HuH-7 (cell line): ENCODE results near the gene SCARF2.

ENCODE experiments used
- DNase-seq: peaks from one replicate; pipeline ENCODE4 v3.0.0; 2011; ENCODE audit warnings: low spot score

Gene SCARF2

DNA sequence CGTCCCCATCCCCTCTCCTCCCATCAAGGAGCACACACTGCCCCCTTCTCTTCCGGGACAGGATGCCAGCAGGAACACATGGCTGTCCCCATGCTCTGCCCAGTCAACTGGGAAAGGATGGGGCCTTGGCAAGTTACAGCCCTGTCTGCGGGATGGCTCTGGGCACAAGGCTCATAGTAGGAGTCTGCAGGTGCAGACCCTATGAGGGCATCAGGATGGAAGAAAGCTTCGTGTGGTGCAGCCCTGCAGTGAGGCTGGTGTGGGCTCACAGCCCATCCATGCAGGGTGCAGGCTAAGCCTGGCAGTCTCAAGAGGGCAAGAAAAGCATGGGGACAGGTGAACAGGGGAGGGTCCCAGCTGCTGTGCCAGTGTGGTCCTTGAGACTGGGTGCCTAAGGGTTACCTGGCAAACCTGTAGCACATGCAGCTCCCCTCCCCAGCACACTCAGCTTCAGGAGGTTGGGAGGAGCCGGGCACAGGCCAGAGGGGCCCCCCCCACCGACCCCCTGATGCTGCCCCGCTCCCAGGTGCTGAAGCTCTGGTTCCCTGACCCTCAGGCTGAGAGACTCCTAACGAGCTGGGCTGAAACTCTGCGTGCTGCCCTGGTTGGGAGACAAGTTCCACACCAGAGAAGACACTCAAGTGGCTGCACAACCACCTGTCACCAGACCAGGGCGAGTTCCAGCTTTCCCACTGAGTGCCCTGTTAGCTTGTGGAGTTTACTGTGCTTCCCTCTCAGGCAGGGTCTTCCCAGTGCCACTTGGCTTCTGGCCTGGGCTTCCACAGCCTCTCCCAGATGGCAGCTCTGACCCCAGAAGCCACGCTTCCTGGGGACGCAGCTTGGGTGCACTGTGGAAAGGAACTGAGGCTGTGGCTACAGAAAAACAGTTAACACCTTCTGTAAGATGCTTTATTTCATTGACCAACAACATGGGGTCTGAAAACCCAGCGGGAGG is 3.3 kb upstream of the SCARF2 start:
- DNase-seq: no peak

DNA sequence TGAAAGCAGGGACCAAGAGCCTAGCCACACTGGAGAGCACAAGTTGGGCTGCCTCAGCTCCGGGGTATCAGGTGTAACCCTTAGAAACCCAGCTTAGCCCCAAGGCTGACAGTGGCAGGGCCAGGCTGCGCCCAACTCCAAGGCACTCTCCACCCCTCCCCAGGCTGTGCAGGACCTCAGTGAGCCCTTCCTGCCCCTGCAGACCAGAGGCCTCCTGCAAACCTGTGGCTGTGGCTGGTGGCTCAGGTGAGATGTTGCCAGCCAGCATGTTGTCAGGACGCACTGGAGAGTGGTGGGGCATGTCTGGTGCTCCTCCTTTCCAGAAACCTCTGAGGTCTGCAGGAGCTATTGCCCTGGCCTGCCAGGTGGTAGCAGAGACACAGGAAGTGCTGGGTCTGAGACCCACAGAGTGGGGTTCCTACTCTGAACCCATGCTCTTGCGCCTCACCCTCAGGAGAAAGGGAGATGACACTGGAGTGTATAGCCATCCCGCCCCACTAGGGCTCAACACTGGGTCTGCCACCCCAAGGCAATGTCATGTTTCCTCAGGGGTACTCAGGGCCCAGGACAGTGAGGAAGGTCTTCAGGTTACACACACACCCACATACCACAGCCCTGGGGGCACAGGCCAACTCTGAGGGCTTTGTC is 2.4 kb upstream of the SCARF2 start:
- no peak for DNase-seq

DNA sequence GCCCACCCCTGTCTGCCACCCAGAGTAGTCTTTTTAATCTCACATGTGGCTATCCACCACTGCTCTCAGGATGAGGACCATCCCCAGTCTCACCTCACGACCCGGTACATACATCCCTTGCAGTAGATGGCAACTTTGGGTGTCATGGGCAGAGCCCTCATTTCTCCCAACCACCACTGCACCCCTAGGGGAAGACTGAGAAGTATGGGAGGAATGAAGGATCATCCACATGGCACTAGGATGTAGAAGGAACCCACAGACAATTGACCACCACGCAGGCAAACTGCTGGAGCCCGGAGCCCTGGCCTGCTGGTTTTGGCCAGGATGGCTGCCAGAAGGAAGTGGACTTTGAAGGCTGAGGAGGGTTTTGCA is 1.9 kb upstream of the SCARF2 start:
- DNase-seq: no peak

DNA sequence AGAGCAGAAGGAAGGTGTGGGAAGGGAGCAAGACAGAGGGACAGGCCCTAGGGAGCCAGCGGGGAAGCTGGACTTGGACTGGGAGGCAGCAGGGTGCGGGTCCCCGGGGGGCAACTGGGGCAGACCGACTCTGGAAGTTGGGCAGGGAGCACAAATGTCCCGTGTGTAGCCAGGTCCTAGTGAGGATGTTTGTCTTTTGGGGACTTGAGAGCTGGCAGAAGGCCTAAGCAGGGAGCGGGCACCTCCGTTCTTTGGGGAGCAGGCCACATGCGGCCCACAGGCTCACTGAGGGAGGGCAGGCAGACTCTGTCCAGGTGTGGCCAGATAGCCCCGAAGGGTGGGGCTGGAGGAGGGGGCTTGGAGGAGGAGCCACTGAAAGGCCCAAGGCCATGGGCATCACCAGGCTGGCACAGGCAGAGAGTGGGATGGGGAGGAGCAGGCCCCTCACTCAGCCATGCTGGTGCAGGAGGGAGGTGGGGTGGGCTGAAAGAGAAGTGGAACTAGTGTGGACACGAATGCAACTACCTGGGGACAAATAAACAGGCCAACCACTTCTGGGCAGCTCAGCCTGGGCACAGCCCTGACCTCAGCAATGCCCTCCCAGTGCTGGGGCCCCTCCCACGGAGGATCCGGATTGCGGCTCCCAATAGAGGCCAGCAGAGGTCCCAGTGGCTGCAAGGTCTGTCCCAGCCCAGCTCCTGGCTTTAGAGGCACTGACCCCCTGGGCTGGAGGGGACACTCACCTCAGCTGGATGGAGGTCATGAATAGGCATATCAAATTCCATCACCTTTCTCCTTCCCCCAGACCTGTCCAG is 1.3 kb upstream of the SCARF2 start:
- peak; percentile 85 for DNase-seq

- no peak for DNase-seq
These were observed 727 bp upstream of the SCARF2 start for GRCh38 chr22:20438427-20438677.

- DNase-seq: no peak
These were observed 635 bp downstream of the SCARF2 start for GRCh38 chr22:20436768-20437612.

GRCh38 chr22:20436307-20436767 is 1.3 kb downstream of the SCARF2 start:
- no peak for DNase-seq

- DNase-seq: no peak
These were observed 2.0 kb downstream of the SCARF2 start for GRCh38 chr22:20435436-20436306.

DNA sequence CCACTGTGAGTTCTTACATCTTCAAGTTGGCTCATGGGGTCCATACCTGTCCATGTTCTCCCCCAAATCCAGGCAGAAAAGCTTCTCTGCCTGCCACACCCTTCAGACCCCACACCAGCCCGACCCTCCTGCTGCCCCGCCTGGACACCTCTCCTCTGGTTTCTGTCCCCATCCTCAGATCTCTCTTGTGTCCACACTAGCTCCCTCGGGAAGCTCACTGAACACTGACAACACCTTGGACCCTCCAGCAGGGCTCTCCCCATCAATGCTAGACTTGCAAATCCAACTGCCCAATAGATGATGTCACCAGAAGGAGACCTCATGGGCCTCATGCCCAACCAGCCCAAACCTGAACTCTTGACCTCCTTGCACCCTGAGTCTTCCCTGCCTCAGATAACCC is 2.9 kb downstream of the SCARF2 start:
- DNase-seq: no peak

DNA sequence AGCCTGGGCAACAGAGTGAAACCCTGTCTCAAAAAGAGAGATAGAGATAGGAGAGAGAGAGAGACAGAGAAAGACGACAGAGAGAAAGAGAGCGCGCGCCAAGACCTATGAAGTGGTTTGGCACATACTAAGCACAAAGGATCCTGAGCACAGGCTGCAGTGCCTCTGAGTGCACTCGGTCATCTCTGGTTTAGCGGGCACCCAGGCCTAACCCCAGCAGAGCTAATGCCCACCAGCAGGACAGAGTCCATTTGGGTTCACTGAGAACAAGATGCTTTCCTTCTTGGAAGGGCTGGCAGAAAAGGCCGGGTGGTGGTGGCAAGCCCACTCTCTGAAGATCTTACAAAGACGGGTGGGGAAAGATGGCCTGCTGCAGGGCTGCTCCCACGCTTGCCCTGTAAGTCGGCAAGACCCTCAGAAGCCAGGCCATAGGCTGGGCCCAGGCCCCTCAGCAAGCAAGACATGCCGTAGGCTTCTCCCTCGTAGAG is 3.3 kb downstream of the SCARF2 start:
- DNase-seq: no peak

GRCh38 chr22:20433686-20434241 is 3.9 kb downstream of the SCARF2 start:
- no peak for DNase-seq

DNA sequence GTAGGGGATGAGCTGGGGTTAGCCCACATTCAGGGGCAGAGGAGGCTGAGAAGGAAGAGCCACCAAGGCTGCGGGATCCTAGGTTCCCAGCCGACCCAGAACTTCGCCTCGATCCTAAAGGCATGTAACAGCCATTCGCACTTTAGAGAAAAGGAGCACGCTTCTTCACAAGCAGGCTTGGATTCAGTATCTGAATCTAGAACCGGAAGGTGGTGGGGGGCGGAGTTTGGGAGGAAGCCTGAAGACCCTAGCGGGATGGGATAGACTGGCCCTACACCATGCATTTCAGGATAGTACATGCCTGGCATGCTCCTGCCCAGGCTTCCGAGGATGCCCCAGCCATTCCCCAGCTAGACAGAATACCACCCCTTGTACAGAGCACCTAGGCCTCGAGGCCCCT is 4.4 kb downstream of the SCARF2 start:
- DNase-seq: no peak

- DNase-seq: no peak
These were observed 5.4 kb downstream of the SCARF2 start for GRCh38 chr22:20432244-20432686.

- no peak for DNase-seq
These were observed 6.0 kb downstream of the SCARF2 start for GRCh38 chr22:20431511-20432192.

DNA sequence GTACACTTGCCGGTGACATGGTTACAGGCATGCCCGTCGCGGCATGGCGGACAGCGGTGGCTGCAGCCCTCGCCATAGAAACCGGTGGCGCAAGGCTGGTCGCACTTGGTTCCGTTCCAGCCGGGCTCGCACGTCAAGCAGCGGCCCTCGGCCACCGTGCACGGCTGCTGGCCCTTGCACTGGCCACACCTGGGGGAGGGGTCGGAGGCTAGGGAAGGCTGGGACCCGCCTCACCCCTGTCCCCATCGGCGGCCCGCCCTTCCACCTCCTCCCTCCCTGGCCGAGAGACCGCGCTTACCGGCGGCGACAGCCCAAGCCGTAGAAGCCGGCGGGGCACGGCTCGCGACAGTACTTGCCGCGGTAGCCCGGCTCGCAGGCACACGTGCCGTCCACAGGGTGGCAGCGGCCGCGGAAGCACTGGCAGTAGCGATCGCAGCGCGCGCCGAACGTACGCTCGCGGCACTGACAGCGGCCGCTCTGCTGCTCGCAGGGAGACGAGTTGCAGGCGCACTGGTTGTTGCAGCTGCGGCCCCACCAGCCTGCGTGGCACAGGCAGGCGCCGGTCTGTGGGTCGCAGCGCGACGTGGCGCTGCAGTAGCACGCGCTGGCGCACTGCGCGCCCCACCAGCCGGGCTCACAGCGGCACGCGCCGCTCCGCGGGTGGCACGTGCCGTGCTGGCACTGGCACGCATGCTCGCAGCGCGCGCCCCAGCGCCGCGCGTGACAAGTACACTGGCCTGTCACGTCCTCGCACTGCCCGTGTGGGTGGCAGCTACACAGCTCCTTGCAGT is 6.7 kb downstream of the SCARF2 start:
- no peak for DNase-seq

- no peak for DNase-seq
These were observed 7.4 kb downstream of the SCARF2 start for GRCh38 chr22:20430101-20430719.

DNA sequence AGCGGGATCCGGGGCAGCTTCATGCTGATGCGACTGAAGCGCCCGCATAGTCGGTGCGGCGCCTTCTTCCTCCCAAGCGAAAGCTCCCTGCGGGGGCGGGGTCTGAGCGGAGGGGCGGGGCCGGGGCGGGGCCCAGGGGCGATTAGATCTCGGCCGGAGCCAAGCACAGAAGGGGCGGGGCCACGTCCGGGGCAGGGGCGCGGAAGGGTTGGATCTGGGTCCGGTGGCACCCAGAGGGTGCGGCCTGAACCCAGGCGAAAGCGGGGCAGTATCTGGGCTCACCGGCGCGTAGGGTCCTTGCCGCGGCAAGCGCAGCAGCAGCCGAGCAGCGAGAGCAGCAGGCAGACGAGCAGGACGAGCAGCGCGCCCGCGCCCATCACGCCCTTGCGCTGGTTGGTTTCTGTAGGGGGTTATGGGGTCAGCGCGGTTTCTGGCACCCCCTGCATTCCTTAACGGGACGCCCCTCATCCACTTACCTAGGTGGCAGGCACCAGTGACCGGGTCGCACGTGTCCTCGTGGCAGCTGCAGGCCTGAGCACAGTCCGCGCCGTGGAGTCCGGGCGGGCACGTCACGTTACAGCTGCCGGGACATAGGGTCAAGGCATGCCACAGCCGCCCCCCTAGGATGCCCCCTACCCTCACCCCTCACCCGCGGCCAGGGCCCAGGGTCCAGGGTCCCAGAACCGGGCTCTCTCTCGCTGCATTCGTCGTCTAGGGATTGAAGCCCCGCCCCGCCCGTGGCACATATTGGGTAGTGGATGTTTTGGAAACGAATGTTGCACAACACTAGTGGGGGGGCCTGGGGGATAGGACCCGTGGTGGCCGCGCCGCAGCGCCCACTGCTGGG is 8.1 kb downstream of the SCARF2 start:
- no peak for DNase-seq
